DND-41 (cell line): ENCODE results near the gene GORASP1.

Source experiments
- CTCF ChIP-seq: IDR thresholded peaks from 2 replicates; pipeline ENCODE4 v1.5.1; 2012; ENCODE audit warnings: borderline replicate concordance, low read length, moderate library complexity, mild to moderate bottlenecking; ENCODE audit not compliant: poor library complexity, severe bottlenecking; ENCODE audit errors: extremely low read depth
- EZH2 ChIP-seq: IDR thresholded peaks from 3 replicates; pipeline ENCODE4 v1.6.1; 2012; ENCODE audit warnings: borderline replicate concordance, low read depth, mild to moderate bottlenecking, moderate library complexity, low read length, inconsistent platforms; ENCODE audit not compliant: severe bottlenecking

- no peak for TF ChIP-seq EZH2
- no peak for TF ChIP-seq CTCF
Observed at GRCh38 chr3:39097716-39098472, 9.5 kb downstream of the GORASP1 start.
